Measurements from ENCODE around the gene RAB27A.

The RAB27A gene

DNA sequence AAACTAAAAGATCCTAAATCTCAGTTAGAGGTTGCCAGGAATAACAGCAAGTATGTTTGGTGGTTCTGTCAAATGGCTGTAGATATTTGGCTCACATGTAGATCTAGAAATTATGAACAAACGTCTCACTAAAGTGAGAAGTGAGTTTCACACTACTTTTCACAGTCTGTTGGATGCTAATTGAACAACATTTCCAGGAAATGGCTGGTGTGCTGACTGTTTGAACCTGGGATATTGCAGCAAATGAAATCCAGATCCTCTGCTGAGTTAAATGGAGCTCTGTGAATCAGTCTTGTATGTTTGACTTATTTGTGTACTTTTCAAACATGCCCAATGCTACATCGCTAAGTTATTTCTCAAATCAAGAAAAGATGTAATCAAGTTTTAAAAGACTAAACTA lies 71.6 kb downstream of the RAB27A start:
- no peak for TF ChIP-seq SPI1 (IDR thresholded peaks at IDR 0.05; ENCODE audit: low read depth, low read length)
- TF ChIP-seq POU2F2 (IDR thresholded peaks at IDR 0.05; ENCODE audit: low read depth, low read length), result no peak
- TF ChIP-seq POLR2AphosphoS5 (IDR thresholded peaks at IDR 0.05; ENCODE audit: low read depth, low read length), result no peak
- no peak for TF ChIP-seq TAF1 (IDR thresholded peaks at IDR 0.05; ENCODE audit: low read depth, low read length)
- TF ChIP-seq POLR2A (IDR thresholded peaks at IDR 0.05; ENCODE audit: low read depth, low read length), result no peak
- no peak for TF ChIP-seq PAX5 (IDR thresholded peaks at IDR 0.05; ENCODE audit: insufficient read depth, low read length, severe bottlenecking)
- no peak for FAIRE-seq
- no peak for DNase-seq (ENCODE audit: insufficient read length, low spot score)

DNA sequence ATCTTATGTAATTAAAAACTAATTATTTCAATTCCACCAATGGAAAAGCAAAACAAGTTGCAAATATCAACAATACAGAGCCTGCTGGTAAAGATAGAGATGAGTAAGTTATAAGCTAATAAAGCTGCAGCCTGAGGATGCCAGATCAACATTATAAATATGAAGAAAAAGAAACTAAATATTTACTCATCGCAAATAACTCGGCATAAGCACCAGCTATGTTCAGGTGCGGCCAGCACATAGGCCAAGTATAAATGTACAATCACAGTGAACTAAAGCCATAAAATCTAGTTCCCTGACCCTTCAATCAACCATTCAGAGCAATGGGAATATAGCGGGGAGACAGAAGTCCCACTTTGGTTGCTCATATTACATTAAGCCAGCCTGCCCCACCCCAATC lies 85.1 kb downstream of the RAB27A start:
- TF ChIP-seq POLR2A (IDR thresholded peaks at IDR 0.05; ENCODE audit: low read depth, low read length), result no peak
- TF ChIP-seq TAF1 (IDR thresholded peaks at IDR 0.05; ENCODE audit: low read depth, low read length), result no peak
- TF ChIP-seq POLR2AphosphoS5 (IDR thresholded peaks at IDR 0.05; ENCODE audit: low read depth, low read length), result no peak
- TF ChIP-seq POU2F2 (IDR thresholded peaks at IDR 0.05; ENCODE audit: low read depth, low read length), result no peak
- no peak for TF ChIP-seq PAX5 (IDR thresholded peaks at IDR 0.05; ENCODE audit: insufficient read depth, low read length, severe bottlenecking)
- DNase-seq (ENCODE audit: insufficient read length, low spot score) (no peak), FAIRE-seq (no peak)

DNA sequence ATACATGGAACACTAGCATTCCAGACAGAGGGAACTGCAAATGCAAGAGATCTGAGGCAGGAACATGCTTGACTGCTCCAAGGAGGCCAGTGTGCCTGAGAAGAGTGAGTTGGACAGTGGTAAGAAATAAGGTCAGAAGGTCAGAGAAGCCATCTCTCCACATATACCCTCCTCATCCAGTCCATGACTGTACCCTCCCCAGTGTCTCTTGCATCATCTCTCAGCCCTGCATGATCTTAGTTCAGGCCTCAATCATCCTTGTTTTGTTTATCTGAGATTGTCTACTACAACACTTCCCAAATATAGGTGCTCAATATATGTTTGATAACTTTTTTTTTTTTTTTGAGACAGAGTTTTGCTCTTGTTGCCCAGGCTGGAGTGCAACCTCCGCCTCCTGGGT lies 87.4 kb downstream of the RAB27A start:
- FAIRE-seq (no peak), DNase-seq (ENCODE audit: insufficient read length, low spot score) (no peak)
- TF ChIP-seq POLR2A (IDR thresholded peaks at IDR 0.05; ENCODE audit: low read depth, low read length) (no peak), POLR2AphosphoS5 (IDR thresholded peaks at IDR 0.05; ENCODE audit: low read depth, low read length) (no peak), SPI1 (IDR thresholded peaks at IDR 0.05; ENCODE audit: low read depth, low read length) (no peak), TAF1 (IDR thresholded peaks at IDR 0.05; ENCODE audit: low read depth, low read length) (no peak), PAX5 (IDR thresholded peaks at IDR 0.05; ENCODE audit: insufficient read depth, low read length, severe bottlenecking) (no peak), POU2F2 (IDR thresholded peaks at IDR 0.05; ENCODE audit: low read depth, low read length) (no peak)

DNA sequence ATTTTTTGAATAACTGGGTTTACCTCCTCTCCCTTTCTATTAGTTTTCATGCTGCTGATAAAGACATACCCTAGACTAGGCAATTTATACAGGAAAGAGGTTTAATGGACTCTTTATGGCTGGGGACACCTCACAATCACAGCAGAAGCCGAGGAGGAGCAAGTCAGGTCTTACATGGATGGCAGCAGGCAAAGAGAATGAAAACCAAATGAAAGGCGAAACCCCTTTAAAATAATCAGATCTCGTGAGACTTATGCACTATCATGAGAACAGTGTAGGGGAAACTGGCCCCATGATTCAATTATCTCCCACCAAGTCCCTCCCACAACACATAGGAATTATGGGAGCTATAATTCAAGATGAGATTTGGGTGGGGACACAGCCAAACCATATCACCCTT lies 90.9 kb downstream of the RAB27A start:
- no peak for FAIRE-seq
- no peak for DNase-seq (ENCODE audit: insufficient read length, low spot score)
- TF ChIP-seq POU2F2 (IDR thresholded peaks at IDR 0.05; ENCODE audit: low read depth, low read length), result no peak
- no peak for TF ChIP-seq PAX5 (IDR thresholded peaks at IDR 0.05; ENCODE audit: insufficient read depth, low read length, severe bottlenecking)
- no peak for TF ChIP-seq SPI1 (IDR thresholded peaks at IDR 0.05; ENCODE audit: low read depth, low read length)
- no peak for TF ChIP-seq POLR2A (IDR thresholded peaks at IDR 0.05; ENCODE audit: low read depth, low read length)
- TF ChIP-seq POLR2AphosphoS5 (IDR thresholded peaks at IDR 0.05; ENCODE audit: low read depth, low read length), result no peak
- no peak for TF ChIP-seq TAF1 (IDR thresholded peaks at IDR 0.05; ENCODE audit: low read depth, low read length)

DNA sequence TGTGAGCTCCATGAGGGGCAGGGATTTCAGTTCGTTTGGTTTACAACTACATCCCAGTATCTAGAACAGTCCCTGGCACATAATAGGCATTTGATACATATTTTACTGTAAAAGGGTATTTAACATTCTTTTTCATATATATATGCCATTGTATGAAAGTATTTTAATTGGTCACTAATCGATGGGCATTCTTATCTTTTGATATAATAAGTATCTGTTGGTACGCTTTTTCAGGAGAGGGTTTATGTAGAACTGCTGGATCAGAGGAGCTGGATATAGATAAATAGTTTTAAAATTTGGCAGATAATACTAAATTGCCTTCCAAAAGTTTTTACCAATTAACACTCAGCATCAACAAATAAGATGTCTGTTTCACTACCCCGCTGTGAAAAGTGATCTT lies 91.9 kb downstream of the RAB27A start:
- FAIRE-seq (no peak), DNase-seq (ENCODE audit: insufficient read length, low spot score) (no peak)
- TF ChIP-seq SPI1 (IDR thresholded peaks at IDR 0.05; ENCODE audit: low read depth, low read length), result no peak
- TF ChIP-seq PAX5 (IDR thresholded peaks at IDR 0.05; ENCODE audit: insufficient read depth, low read length, severe bottlenecking), result no peak
- TF ChIP-seq POLR2A (IDR thresholded peaks at IDR 0.05; ENCODE audit: low read depth, low read length), result no peak
- TF ChIP-seq POLR2AphosphoS5 (IDR thresholded peaks at IDR 0.05; ENCODE audit: low read depth, low read length), result no peak
- TF ChIP-seq POU2F2 (IDR thresholded peaks at IDR 0.05; ENCODE audit: low read depth, low read length), result no peak

DNA sequence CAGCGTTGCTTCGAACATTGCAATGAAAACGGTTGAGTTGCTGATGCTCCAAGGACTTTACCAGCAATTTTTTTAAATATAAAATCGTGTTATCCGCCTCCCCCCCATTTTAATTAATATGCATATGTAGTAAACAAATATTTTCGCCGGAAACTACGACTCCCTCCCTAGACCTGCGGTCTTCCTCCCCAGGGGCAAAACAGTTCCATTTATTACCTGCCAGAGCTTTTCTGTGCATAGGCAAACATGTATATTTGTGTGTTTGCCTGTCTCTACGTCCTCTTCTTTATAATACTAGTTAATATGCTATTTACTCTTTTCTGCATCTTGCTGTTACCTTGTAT lies 92.3 kb downstream of the RAB27A start:
- TF ChIP-seq TAF1 (IDR thresholded peaks at IDR 0.05; ENCODE audit: low read depth, low read length), result no peak
- no peak for TF ChIP-seq POU2F2 (IDR thresholded peaks at IDR 0.05; ENCODE audit: low read depth, low read length)
- TF ChIP-seq POLR2A (IDR thresholded peaks at IDR 0.05; ENCODE audit: low read depth, low read length), result no peak
- TF ChIP-seq SPI1 (IDR thresholded peaks at IDR 0.05; ENCODE audit: low read depth, low read length), result no peak
- TF ChIP-seq POLR2AphosphoS5 (IDR thresholded peaks at IDR 0.05; ENCODE audit: low read depth, low read length), result no peak
- TF ChIP-seq PAX5 (IDR thresholded peaks at IDR 0.05; ENCODE audit: insufficient read depth, low read length, severe bottlenecking), result no peak
- FAIRE-seq, result no peak
- DNase-seq (ENCODE audit: insufficient read length, low spot score), result no peak

DNA sequence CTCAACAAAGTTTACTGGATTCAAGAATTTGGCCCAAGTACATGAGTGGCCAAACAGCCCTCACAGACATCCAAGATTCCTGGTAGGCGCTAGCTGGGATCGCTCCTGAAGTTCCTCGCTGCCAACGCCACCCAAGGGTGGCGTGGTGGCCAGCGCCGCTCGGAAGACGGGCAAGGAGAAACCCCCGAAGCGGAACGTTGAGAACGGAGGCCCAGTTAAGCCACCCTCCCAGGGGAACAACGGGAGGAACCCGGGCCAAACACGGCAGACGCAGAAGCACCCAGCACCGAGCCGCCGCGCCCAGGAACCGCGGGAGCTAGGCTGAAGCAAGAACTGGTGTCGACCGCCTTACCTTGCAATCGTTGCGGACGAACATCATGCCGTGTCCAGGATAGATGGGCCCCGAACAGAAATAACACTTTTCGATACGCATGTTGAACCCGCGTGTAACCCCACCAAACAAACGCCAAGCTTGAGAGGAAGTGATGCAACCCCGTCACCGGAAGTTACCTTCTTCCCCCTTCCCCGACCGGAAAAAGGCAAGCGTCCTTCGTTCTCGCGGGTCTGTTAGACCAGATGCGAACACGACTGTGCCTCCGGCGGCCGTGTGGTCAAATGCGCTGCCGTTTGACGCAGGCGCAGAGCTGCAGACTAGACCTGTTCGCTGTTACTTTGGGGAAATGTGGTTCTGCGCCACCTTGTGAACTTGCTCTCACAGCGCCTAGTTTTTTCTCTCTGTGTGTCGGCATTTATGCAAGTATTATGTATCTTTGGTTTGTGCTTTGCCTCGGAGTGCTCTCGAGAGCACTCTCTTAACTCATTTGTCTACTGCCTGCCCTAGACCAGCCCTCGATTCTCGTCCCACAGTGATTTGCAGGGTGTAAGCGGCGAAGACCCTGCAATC lies 92.9 kb downstream of the RAB27A start, which contains the start of gene RSL24D1:
Gene RSL24D1, minus strand, starts transcription at position 484 of the 904 bp plus-strand sequence. Its CDS starts 51 bp downstream, at position 433.
- TF ChIP-seq PAX5 (IDR thresholded peaks at IDR 0.05; ENCODE audit: insufficient read depth, low read length, severe bottlenecking) (no peak), SPI1 (IDR thresholded peaks at IDR 0.05; ENCODE audit: low read depth, low read length) (peak; percentile 81), TAF1 (IDR thresholded peaks at IDR 0.05; ENCODE audit: low read depth, low read length) (peak; percentile 82), POU2F2 (IDR thresholded peaks at IDR 0.05; ENCODE audit: low read depth, low read length) (peak; percentile 77), POLR2AphosphoS5 (IDR thresholded peaks at IDR 0.05; ENCODE audit: low read depth, low read length) (peak; percentile 94), POLR2A (IDR thresholded peaks at IDR 0.05; ENCODE audit: low read depth, low read length) (peak; percentile 97)
- peak; percentile 73 for DNase-seq (ENCODE audit: insufficient read length, low spot score)
- peak; percentile 100 for FAIRE-seq

DNA sequence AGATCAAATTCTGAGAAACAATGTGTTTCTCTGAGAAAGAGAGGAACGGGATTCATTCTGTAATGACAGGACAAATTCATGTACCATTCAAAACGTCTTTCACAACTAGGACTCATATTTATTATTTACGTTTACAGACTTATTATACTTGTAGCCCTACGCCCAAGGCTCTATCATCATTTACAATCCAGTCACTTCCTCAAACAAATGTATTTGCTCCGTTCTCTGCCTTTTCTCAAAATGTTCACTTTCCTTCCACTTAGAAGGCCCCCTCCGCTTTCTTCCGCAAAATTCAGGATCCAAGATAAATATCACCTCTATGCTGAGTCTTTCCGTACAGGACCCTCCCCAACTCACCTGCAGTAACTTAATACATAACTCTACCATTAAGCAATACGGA lies 93.6 kb downstream of the RAB27A start:
- DNase-seq (ENCODE audit: insufficient read length, low spot score) (no peak), FAIRE-seq (no peak)
- TF ChIP-seq POU2F2 (IDR thresholded peaks at IDR 0.05; ENCODE audit: low read depth, low read length) (no peak), TAF1 (IDR thresholded peaks at IDR 0.05; ENCODE audit: low read depth, low read length) (no peak), SPI1 (IDR thresholded peaks at IDR 0.05; ENCODE audit: low read depth, low read length) (peak; percentile 64), POLR2A (IDR thresholded peaks at IDR 0.05; ENCODE audit: low read depth, low read length) (no peak), PAX5 (IDR thresholded peaks at IDR 0.05; ENCODE audit: insufficient read depth, low read length, severe bottlenecking) (no peak), POLR2AphosphoS5 (IDR thresholded peaks at IDR 0.05; ENCODE audit: low read depth, low read length) (no peak)

DNA sequence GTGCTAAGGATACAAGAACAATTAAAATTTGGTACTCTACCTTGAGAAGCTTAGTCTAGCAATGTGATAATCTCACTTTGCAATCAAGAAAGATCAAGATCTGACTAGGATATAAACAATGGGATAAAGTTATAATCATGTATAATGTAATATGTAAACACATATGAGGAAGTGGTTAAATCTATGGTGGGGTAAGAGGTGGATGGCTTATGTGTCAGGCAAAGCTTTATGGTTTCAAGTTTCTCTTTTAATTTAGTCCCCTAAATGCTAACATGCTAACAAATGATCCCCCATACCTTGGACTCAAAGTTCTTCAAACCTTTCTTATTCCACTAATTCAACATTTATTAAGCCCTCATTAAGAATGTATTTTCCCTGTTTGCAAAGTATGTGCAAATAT lies 95.4 kb downstream of the RAB27A start:
- no peak for FAIRE-seq
- no peak for TF ChIP-seq POLR2A (IDR thresholded peaks at IDR 0.05; ENCODE audit: low read depth, low read length)
- TF ChIP-seq PAX5 (IDR thresholded peaks at IDR 0.05; ENCODE audit: insufficient read depth, low read length, severe bottlenecking), result no peak
- TF ChIP-seq TAF1 (IDR thresholded peaks at IDR 0.05; ENCODE audit: low read depth, low read length), result no peak
- no peak for TF ChIP-seq POU2F2 (IDR thresholded peaks at IDR 0.05; ENCODE audit: low read depth, low read length)
- TF ChIP-seq POLR2AphosphoS5 (IDR thresholded peaks at IDR 0.05; ENCODE audit: low read depth, low read length), result no peak
- TF ChIP-seq SPI1 (IDR thresholded peaks at IDR 0.05; ENCODE audit: low read depth, low read length), result peak; percentile 69
- no peak for DNase-seq (ENCODE audit: insufficient read length, low spot score)

All from GM12891 (cell line).